CD14-positive monocyte (primary cell): Measurements from ENCODE around the gene SP5. TPM values are rescaled to one million over a fixed set of nuclear protein-coding genes. Genes with fewer than 3 reads are reported as not detected.

Experiments used
- DNase-seq, 3 donors: peaks; one replicate each; pipeline ENCODE4 v3.0.0-alpha.2; 2011 to 2022
- H2AFZ ChIP-seq: 2 replicates; pipeline ENCODE4 v1.6.0; 2012; ENCODE audit warnings: mild to moderate bottlenecking, low read depth, low read length, inconsistent platforms; ENCODE audit not compliant: insufficient read depth, poor library complexity, severe bottlenecking
- H3K27ac ChIP-seq, 2 donors: 1 replicate in 1 of 2; 2 replicates in 1 of 2; pipeline ENCODE4 v1.5.1; 2012 to 2013; ENCODE audit warnings: low read length in 2 of 2, control low read depth in 1 of 2, inconsistent platforms in 1 of 2, low read depth in 1 of 2, mild to moderate bottlenecking in 1 of 2
- H3K27me3 ChIP-seq, 2 donors: one replicate each; pipeline versions ENCODE4 v1.6.0 to v1.6.1; 2011 to 2013; ENCODE audit warnings: low read length in 2 of 2; ENCODE audit not compliant: control insufficient read depth in 2 of 2, insufficient read depth in 2 of 2
- H3K36me3 ChIP-seq, 2 donors: replicated peaks in 1 of 2; 1 replicate in 1 of 2; 2 replicates in 1 of 2; pipeline versions ENCODE4 v1.5.1 to v1.6.1; 2012 to 2013; ENCODE audit warnings: low read length in 2 of 2, control low read depth in 1 of 2, inconsistent platforms in 1 of 2, mild to moderate bottlenecking in 1 of 2; ENCODE audit not compliant: insufficient read depth in 2 of 2, control insufficient read depth in 1 of 2
- H3K4me1 ChIP-seq, 2 donors: 1 replicate in 1 of 2; 2 replicates in 1 of 2; pipeline versions ENCODE4 v1.5.1 to v1.6.1; 2012 to 2013; ENCODE audit warnings: low read length in 2 of 2, control low read depth in 1 of 2, inconsistent platforms in 1 of 2, mild to moderate bottlenecking in 1 of 2, moderate library complexity in 1 of 2; ENCODE audit not compliant: insufficient read depth in 2 of 2, control insufficient read depth in 1 of 2
- H3K4me2 ChIP-seq: replicated peaks from 2 replicates; pipeline ENCODE3; 2012; ENCODE audit warnings: low read length, moderate library complexity, mild to moderate bottlenecking; ENCODE audit not compliant: poor library complexity, severe bottlenecking; ENCODE audit errors: extremely low read depth
- H3K4me3 ChIP-seq, 3 experiments: fragments of 200-600 bp in 1 of 3; sonication (generic) in 1 of 3; replicated peaks in 1 of 3; 1 replicate in 2 of 3; 2 replicates in 1 of 3; pipeline ENCODE4 v1.5.1; 2011 to 2013; ENCODE audit warnings: low read length in 3 of 3, mild to moderate bottlenecking in 3 of 3, control low read depth in 2 of 3, low read depth in 2 of 3, inconsistent platforms in 1 of 3, moderate library complexity in 1 of 3
- H3K79me2 ChIP-seq: 2 replicates; pipeline ENCODE4 v1.6.0; 2012; ENCODE audit warnings: mild to moderate bottlenecking, control low read depth, inconsistent platforms, low read length, moderate library complexity; ENCODE audit not compliant: insufficient read depth
- H3K9ac ChIP-seq: 2 replicates; pipeline ENCODE4 v1.6.0; 2017; ENCODE audit warnings: low read length, mild to moderate bottlenecking; ENCODE audit not compliant: insufficient read depth, poor library complexity, severe bottlenecking
- H3K9me3 ChIP-seq, 2 donors: replicated peaks in 1 of 2; 1 replicate in 1 of 2; 2 replicates in 1 of 2; pipeline versions ENCODE4 v1.5.1 to v1.6.1; 2012 to 2013; ENCODE audit warnings: low read length in 2 of 2, control low read depth in 1 of 2; ENCODE audit not compliant: control insufficient read depth in 1 of 2, insufficient read depth in 1 of 2
- H4K20me1 ChIP-seq: 2 replicates; pipeline ENCODE4 v1.6.0; 2012; ENCODE audit warnings: mild to moderate bottlenecking, low read length, control low read depth, moderate library complexity; ENCODE audit not compliant: insufficient read depth
- H3K27ac Mint-ChIP-seq, 7 donors: one replicate each; pipeline ENCODE4 v1.8.0; 2020; ENCODE audit warnings: mild to moderate bottlenecking in 7 of 7, mixed read lengths in 7 of 7, moderate library complexity in 6 of 7, inconsistent platforms in 2 of 7
- H3K27me3 Mint-ChIP-seq, 3 donors: one replicate each; pipeline ENCODE4 v1.8.0; 2021 to 2022; ENCODE audit warnings: low read depth in 3 of 3, mild to moderate bottlenecking in 3 of 3, mixed read lengths in 3 of 3, moderate library complexity in 3 of 3, inconsistent platforms in 1 of 3
- H3K36me3 Mint-ChIP-seq, 2 donors: one replicate each; pipeline ENCODE4 v1.8.0; 2020; ENCODE audit warnings: mixed read lengths in 2 of 2, inconsistent platforms in 1 of 2, mild to moderate bottlenecking in 1 of 2
- H3K4me1 Mint-ChIP-seq: one replicate; pipeline ENCODE4 v1.8.0; 2020; ENCODE audit warnings: mild to moderate bottlenecking, mixed read lengths
- H3K4me3 Mint-ChIP-seq, 2 donors: one replicate each; pipeline ENCODE4 v1.8.0; 2020; ENCODE audit warnings: mild to moderate bottlenecking in 2 of 2, mixed read lengths in 2 of 2, moderate library complexity in 1 of 2
- H3K9me3 Mint-ChIP-seq, 7 donors: one replicate each; pipeline ENCODE4 v1.8.0; 2020 to 2022; ENCODE audit warnings: mixed read lengths in 7 of 7, mild to moderate bottlenecking in 6 of 7, moderate library complexity in 6 of 7, inconsistent platforms in 2 of 7
- CTCF ChIP-seq: fragments of 200-600 bp; IDR thresholded peaks from one replicate; pipeline ENCODE4 v1.8.0; 2022; ENCODE audit warnings: antibody characterized with exemption, mild to moderate bottlenecking
- WGBS: methylation state at CpG from one replicate; pipeline ENCODE4 v1.1.5; 2013; ENCODE audit warnings: missing lambda C conversion rate; ENCODE audit not compliant: insufficient coverage; 5-methylcytosine and 5-hydroxymethylcytosine counted together
- intact Hi-C, 2 donors: fragments of 100-400 bp; cut with micrococcal nuclease; formaldehyde crosslinking; loops; one replicate each; pipeline versions ENCODE4 v1.15.0 to v1.15.1; 2023
- polyA plus RNA-seq, 3 donors: library from polyadenylated mRNA; depleted of rRNA in 1 of 3; unstranded in 2 of 3; stranded (reverse) in 1 of 3; fragments of 300-500 nt in 2 of 3; fragments of >200 nt in 1 of 3; fragmentation: Illumina TruSeq in 2 of 3; gene quantifications; 1 replicate in 2 of 3; 2 replicates in 1 of 3; pipeline ENCODE4 v1.2.3, GENCODE V29; 2012 to 2021

The SP5 gene
- polyA plus RNA-seq, 3 donors, result not detected

- H3K27me3 ChIP-seq, result peaks cover 77 to 93% of the 10 kb centered on the region in 2 donors
- H3K9me3 ChIP-seq, result peaks cover 4 to 39% of the 10 kb centered on the region in 2 donors
- no peaks in the 10 kb centered on the region for H4K20me1 ChIP-seq
- TF ChIP-seq CTCF, result no peak
- H3K36me3 ChIP-seq, result no peaks in the 10 kb centered on the region
- H2AFZ ChIP-seq, result peak overlapping the region; percentile 73
- peak in 1 of 3 donors; percentile 11 for DNase-seq
- Mint-ChIP-seq H3K9me3 (peaks cover 0 to 26% (median 14%) of the 10 kb centered on the region in 7 donors), H3K27me3 (peaks cover 82 to 91% (median 86%) of the 10 kb centered on the region in 3 donors), H3K4me3 (peak overlapping the region; percentile 78 to 98), H3K36me3 (peaks cover 10% of the 10 kb centered on the region in 2 donors), H3K4me1 (peaks cover 36% of the 10 kb centered on the region), H3K27ac (no peak overlapping the region)
- no peak overlapping the region for H3K27ac ChIP-seq
- peaks cover 31 to 43% of the 10 kb centered on the region in 2 donors for H3K4me1 ChIP-seq
- H3K79me2 ChIP-seq, result no peaks in the 10 kb centered on the region
- 4% methylated on average over 93 of the region's 95 CpGs for WGBS
- intact Hi-C loops, result no loop called here
- peak overlapping the region; percentile 89 for H3K4me2 ChIP-seq
- H3K9ac ChIP-seq, result no peak overlapping the region
- H3K4me3 ChIP-seq, result peak overlapping the region in 2 of 3 experiments; percentile 36 to 84
These were observed 1.0 kb downstream of the SP5 start for GRCh38 chr2:170715932-170716777.

DNA sequence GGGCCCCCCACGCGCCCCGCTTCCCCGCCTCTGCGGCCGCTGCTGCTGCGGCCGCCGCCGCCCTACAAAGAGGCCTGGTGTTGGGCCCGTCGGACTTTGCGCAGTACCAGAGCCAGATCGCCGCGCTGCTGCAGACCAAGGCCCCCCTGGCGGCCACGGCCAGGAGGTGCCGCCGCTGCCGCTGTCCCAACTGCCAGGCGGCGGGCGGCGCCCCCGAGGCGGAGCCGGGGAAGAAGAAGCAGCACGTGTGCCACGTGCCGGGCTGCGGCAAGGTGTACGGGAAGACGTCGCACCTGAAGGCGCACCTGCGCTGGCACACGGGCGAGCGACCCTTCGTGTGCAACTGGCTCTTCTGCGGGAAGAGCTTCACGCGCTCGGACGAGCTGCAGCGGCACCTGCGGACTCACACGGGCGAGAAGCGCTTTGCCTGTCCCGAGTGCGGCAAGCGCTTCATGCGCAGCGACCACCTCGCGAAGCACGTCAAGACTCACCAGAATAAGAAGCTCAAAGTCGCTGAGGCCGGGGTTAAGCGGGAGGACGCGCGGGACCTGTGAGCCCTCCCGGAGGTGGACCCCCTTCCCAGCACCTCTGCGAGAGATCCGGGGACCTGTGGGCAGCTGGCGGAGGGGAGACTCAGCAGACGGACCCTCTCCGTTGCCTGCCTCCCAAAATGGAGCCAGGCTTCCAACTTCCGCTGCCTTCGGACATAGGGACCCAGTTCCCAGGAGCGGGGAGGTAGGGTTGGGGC lies 1.9 kb downstream of the SP5 start:
- Mint-ChIP-seq H3K4me1 (peaks cover 36% of the 10 kb centered on the region), H3K27me3 (peaks cover 77 to 91% (median 85%) of the 10 kb centered on the region in 3 donors), H3K4me3 (peak overlapping the region; percentile 45 to 88), H3K36me3 (peaks cover 10% of the 10 kb centered on the region in 2 donors), H3K27ac (no peak overlapping the region), H3K9me3 (peaks cover 0 to 26% (median 14%) of the 10 kb centered on the region in 7 donors)
- peak; percentile 86 for TF ChIP-seq CTCF
- peak; percentile 30 to 63 (median 57) for DNase-seq
- Histone ChIP-seq H3K27me3 (peaks cover 79 to 93% of the 10 kb centered on the region in 2 donors), H3K4me2 (peak overlapping the region; percentile 89), H3K4me1 (peaks cover 31 to 43% of the 10 kb centered on the region in 2 donors), H2AFZ (no peak overlapping the region), H3K79me2 (no peaks in the 10 kb centered on the region), H3K36me3 (no peaks in the 10 kb centered on the region), H3K27ac (no peak overlapping the region), H3K9ac (no peak overlapping the region), H4K20me1 (no peaks in the 10 kb centered on the region), H3K4me3 (peak overlapping the region in 1 of 3 experiments; percentile 84), H3K9me3 (peaks cover 4 to 32% of the 10 kb centered on the region in 2 donors)
- intact Hi-C loops, result no loop called here
- WGBS, result 3% methylated on average over 73 of the region's 74 CpGs
